SK-N-SH (cell line): ENCODE data around the gene ST6GALNAC3. TPM values are rescaled to one million over a fixed set of nuclear protein-coding genes. Genes with fewer than 3 reads are reported as not detected.
"Not testable (repeated sequence)": the region's sequence is repeated elsewhere in the genome, so short reads cannot be mapped to it uniquely, and the experiment has no call there.

ENCODE experiments used
- CTCF ChIA-PET: fragments of 300-600, 350-600 bp; formaldehyde crosslinking; extraction: SDS; loops from one replicate; lab custom pipeline; 2021; lab: Yijun Ruan, JAX
- POLR2A ChIA-PET: fragments of 350-600 bp; sonication (Branson Sonifier 250); formaldehyde crosslinking; extraction: SDS; loops from one replicate; lab custom pipeline; 2020; ENCODE audit warnings: antibody characterized with exemption, inconsistent platforms; lab: Yijun Ruan, JAX
- DNase-seq: peaks from one replicate; pipeline ENCODE4 v3.0.0; 2012
- H2AFZ ChIP-seq: fragments of 200-600 bp; sonication (generic); 2 replicates; pipeline ENCODE4 v1.8.1; 2016; ENCODE audit warnings: antibody characterized with exemption, mild to moderate bottlenecking, low read depth
- H3F3A ChIP-seq: fragments of 200-600 bp; sonication (generic); replicated peaks from 2 replicates; pipeline ENCODE3; 2016; ENCODE audit warnings: antibody characterized with exemption, mild to moderate bottlenecking; ENCODE audit not compliant: insufficient read depth
- H3K27ac ChIP-seq, 2 experiments: fragments of 200-500 bp in 1 of 2; fragments of 200-600 bp in 1 of 2; sonication (Bioruptor generic) in 1 of 2; sonication (generic), shearing (Covaris generic) in 1 of 2; 2 replicates each; pipeline versions ENCODE4 v1.5.1 to v1.6.1; 2014 to 2016; ENCODE audit warnings: low read depth in 2 of 2, inconsistent platforms in 1 of 2, low read length in 1 of 2, mild to moderate bottlenecking in 1 of 2, mixed read lengths in 1 of 2
- H3K27me3 ChIP-seq: fragments of 200-600 bp; sonication (generic), shearing (Covaris generic); 2 replicates; pipeline ENCODE4 v1.6.1; 2016; ENCODE audit warnings: mixed run types; ENCODE audit not compliant: insufficient read depth
- H3K36me3 ChIP-seq, 2 experiments: fragments of 200-500 bp in 1 of 2; fragments of 200-600 bp in 1 of 2; sonication (Bioruptor generic) in 1 of 2; sonication (generic) in 1 of 2; replicated peaks in 1 of 2; 2 replicates each; pipeline versions ENCODE3 to v1.5.1; 2014 to 2016; ENCODE audit warnings: low read length in 1 of 2, mild to moderate bottlenecking in 1 of 2; ENCODE audit not compliant: insufficient read depth in 2 of 2, control insufficient read depth in 1 of 2
- H3K4me1 ChIP-seq, 2 experiments: fragments of 200-500 bp in 1 of 2; fragments of 200-600 bp in 1 of 2; sonication (Bioruptor generic) in 1 of 2; sonication (generic), shearing (Covaris generic) in 1 of 2; 2 replicates each; pipeline versions ENCODE4 v1.5.1 to v1.6.1; 2014 to 2016; ENCODE audit warnings: low read depth in 1 of 2, low read length in 1 of 2, mixed run types in 1 of 2; ENCODE audit not compliant: insufficient read depth in 2 of 2, control insufficient read depth in 1 of 2
- H3K4me2 ChIP-seq: fragments of 200-600 bp; sonication (generic), shearing (Covaris generic); 2 replicates; pipeline ENCODE4 v1.6.1; 2017; ENCODE audit warnings: mixed run types
- H3K4me3 ChIP-seq, 2 experiments: fragments of 200-500 bp in 1 of 2; fragments of 200-600 bp in 1 of 2; sonication (Bioruptor generic) in 1 of 2; sonication (generic), shearing (Covaris generic) in 1 of 2; 2 replicates each; pipeline versions ENCODE4 v1.5.1 to v1.8.1; 2014 to 2016; ENCODE audit warnings: low read depth in 2 of 2, inconsistent platforms in 1 of 2, low read length in 1 of 2, mild to moderate bottlenecking in 1 of 2, mixed read lengths in 1 of 2, moderate library complexity in 1 of 2
- H3K79me2 ChIP-seq: fragments of 200-600 bp; sonication (generic); 2 replicates; pipeline ENCODE4 v1.8.1; 2017; ENCODE audit warnings: mild to moderate bottlenecking; ENCODE audit not compliant: insufficient read depth
- H3K9ac ChIP-seq: fragments of 200-600 bp; sonication (generic); 2 replicates; pipeline ENCODE4 v1.6.1; 2017; ENCODE audit warnings: mixed run types
- H3K9me2 ChIP-seq: fragments of 200-600 bp; sonication (generic); 2 replicates; pipeline ENCODE4 v1.6.1; 2017; ENCODE audit warnings: mixed run types
- H3K9me3 ChIP-seq: fragments of 200-600 bp; sonication (generic); 2 replicates; pipeline ENCODE4 v1.6.1; 2017; ENCODE audit warnings: mixed run types, mild to moderate bottlenecking, moderate library complexity
- H4K20me1 ChIP-seq: fragments of 200-600 bp; sonication (generic); 2 replicates; pipeline ENCODE4 v1.6.1; 2017; ENCODE audit warnings: mild to moderate bottlenecking, mixed run types; ENCODE audit not compliant: insufficient read depth
- ELF1 ChIP-seq: IDR thresholded peaks from 2 replicates; pipeline ENCODE4 v1.4.0; 2012
- FOSL2 ChIP-seq: IDR thresholded peaks from 2 replicates; pipeline ENCODE4 v1.4.0; 2012; ENCODE audit warnings: low read depth, mild to moderate bottlenecking, moderate library complexity, borderline replicate concordance
- FOXM1 ChIP-seq: IDR thresholded peaks from 2 replicates; pipeline ENCODE4 v1.4.0; 2012; ENCODE audit warnings: low read depth, mild to moderate bottlenecking
- GABPA ChIP-seq: IDR thresholded peaks from 2 replicates; pipeline ENCODE4 v1.4.0; 2012; ENCODE audit warnings: low read depth, mild to moderate bottlenecking
- JUND ChIP-seq: IDR thresholded peaks from 2 replicates; pipeline ENCODE4 v1.4.0; 2012
- MAX ChIP-seq: IDR thresholded peaks from 2 replicates; pipeline ENCODE4 v1.4.0; 2012; ENCODE audit warnings: low read depth
- MEF2A ChIP-seq: IDR thresholded peaks from 2 replicates; pipeline ENCODE4 v1.4.0; 2012; ENCODE audit warnings: low read depth, borderline replicate concordance
- MXI1 ChIP-seq: IDR thresholded peaks from 2 replicates; pipeline ENCODE4 v1.6.1; 2012; ENCODE audit warnings: mild to moderate bottlenecking, low read depth, low read length, improper control_type of control experiment
- NFIC ChIP-seq: IDR thresholded peaks from 2 replicates; pipeline ENCODE4 v1.4.0; 2012; ENCODE audit warnings: borderline replicate concordance
- POLR2AphosphoS5 ChIP-seq: IDR thresholded peaks from 2 replicates; pipeline ENCODE4 v1.6.1; 2012; ENCODE audit warnings: low read depth, low read length
- RCOR1 ChIP-seq: fragments of 150-350 bp; IDR thresholded peaks from 2 replicates; pipeline ENCODE4 v1.6.1; 2017; ENCODE audit warnings: antibody characterized with exemption, low read length
- REST ChIP-seq: IDR thresholded peaks from 2 replicates; pipeline ENCODE4 v1.6.1; 2012; ENCODE audit warnings: mild to moderate bottlenecking, low read depth, low read length, moderate library complexity
- SMC3 ChIP-seq: IDR thresholded peaks from 2 replicates; pipeline ENCODE4 v1.6.1; 2012; ENCODE audit warnings: low read depth, low read length, improper control_type of control experiment
- TAF1 ChIP-seq: IDR thresholded peaks from 2 replicates; pipeline ENCODE4 v1.6.1; 2012; ENCODE audit warnings: low read depth, mild to moderate bottlenecking, low read length, moderate library complexity, borderline replicate concordance
- TCF12 ChIP-seq: IDR thresholded peaks from 2 replicates; pipeline ENCODE4 v1.4.0; 2012
- TEAD4 ChIP-seq: IDR thresholded peaks from 2 replicates; pipeline ENCODE4 v1.4.0; 2012; ENCODE audit warnings: mild to moderate bottlenecking, borderline replicate concordance; ENCODE audit not compliant: insufficient read depth
- YY1 ChIP-seq: IDR thresholded peaks from 2 replicates; pipeline ENCODE4 v1.4.0; 2012; ENCODE audit warnings: low read depth, mild to moderate bottlenecking
- WGBS: methylation state at CpG from one replicate; pipeline ENCODE4 v1.1.6; 2017; ENCODE audit warnings: low lambda C conversion rate; 5-methylcytosine and 5-hydroxymethylcytosine counted together
- polyA plus RNA-seq, 3 experiments: library from polyadenylated mRNA; depleted of rRNA; stranded (reverse); fragments of >200 nt; gene quantifications; 2 replicates each; pipeline ENCODE4 v1.2.3, GENCODE V29; 2012

The ST6GALNAC3 gene
- polyA plus RNA-seq, 1 of the 3 experiments (the other 2 are of a cell fraction), result 8.1 TPM

GRCh38 chr1:76340056-76340455 is 265.5 kb downstream of the ST6GALNAC3 start:
- no peaks in the 10 kb centered on the region for H3K36me3 ChIP-seq
- DNase-seq, result no peak
- CTCF ChIA-PET, result no interaction called here

GRCh38 chr1:76341816-76342215 is 267.3 kb downstream of the ST6GALNAC3 start:
- H3K9me2 ChIP-seq, DNase-seq, H3K79me2 ChIP-seq, H3K27me3 ChIP-seq, H2AFZ ChIP-seq, H3K9ac ChIP-seq, CTCF ChIA-PET, H3K4me2 ChIP-seq, H3K4me3 ChIP-seq, H4K20me1 ChIP-seq, H3K36me3 ChIP-seq, POLR2A ChIA-PET, H3K9me3 ChIP-seq, H3K27ac ChIP-seq, H3F3A ChIP-seq: not testable (repeated sequence)
- H3K4me1 ChIP-seq, result peaks cover 6 to 18% of the 10 kb centered on the region in 2 experiments; a peak in 3 of 4 replicates
- 70% methylated on average over 3 of the region's 3 CpGs for WGBS

More at GRCh38 chr1:76340056-76340455, 265.5 kb downstream of the ST6GALNAC3 start:
- TF ChIP-seq MEF2A (no peak), FOXM1 (no peak), MAX (no peak), TAF1 (no peak), TEAD4 (no peak), JUND (no peak), SMC3 (no peak), ELF1 (no peak), TCF12 (no peak), YY1 (no peak), POLR2AphosphoS5 (no peak), NFIC (no peak), MXI1 (no peak), GABPA (no peak), FOSL2 (no peak)
- H3K27ac ChIP-seq, result no peak overlapping the region
- H2AFZ ChIP-seq, result no peak overlapping the region
- H3K4me2 ChIP-seq, result no peak overlapping the region
- H3F3A ChIP-seq, result no peaks in the 10 kb centered on the region
- no peaks in the 10 kb centered on the region for H3K79me2 ChIP-seq
- POLR2A ChIA-PET, result no interaction called here
- no peaks in the 10 kb centered on the region for H3K27me3 ChIP-seq
- H3K9me2 ChIP-seq, result no peaks in the 10 kb centered on the region
- H4K20me1 ChIP-seq, result no peaks in the 10 kb centered on the region
- H3K4me1 ChIP-seq, result peaks cover 10 to 30% of the 10 kb centered on the region in 2 experiments; a peak in 3 of 4 replicates
- no peak overlapping the region for H3K4me3 ChIP-seq
- H3K9me3 ChIP-seq, result no peaks in the 10 kb centered on the region
- 80% methylated on average over 2 of the region's 2 CpGs for WGBS
- no peak overlapping the region for H3K9ac ChIP-seq

GRCh38 chr1:76343356-76343755 is 268.8 kb downstream of the ST6GALNAC3 start:
- Histone ChIP-seq H3K79me2 (no peaks in the 10 kb centered on the region), H3K36me3 (no peaks in the 10 kb centered on the region), H3K4me2 (no peak overlapping the region), H3K27ac (no peak overlapping the region), H2AFZ (no peak overlapping the region), H3K4me3 (no peak overlapping the region), H4K20me1 (no peaks in the 10 kb centered on the region), H3K4me1 (peaks cover 0 to 4% of the 10 kb centered on the region in 2 experiments; a peak in 2 of 4 replicates), H3K9me2 (no peaks in the 10 kb centered on the region), H3F3A (no peaks in the 10 kb centered on the region), H3K27me3 (no peaks in the 10 kb centered on the region), H3K9ac (no peak overlapping the region), H3K9me3 (no peaks in the 10 kb centered on the region)
- WGBS, result 86% methylated on average over 4 of the region's 4 CpGs
- CTCF ChIA-PET, result interaction anchor here (0.7 kb wide), 1 partner anchor 43 kb away, joined by 3 read pairs; no protein-coding TSS in a partner anchor
- no peak for TF ChIP-seq SMC3
- TF ChIP-seq RCOR1, result no peak
- TF ChIP-seq REST, result no peak
- no peak for TF ChIP-seq FOSL2
- TF ChIP-seq MEF2A, result no peak
- POLR2A ChIA-PET, result no interaction called here
- no peak for DNase-seq
